ENCODE results near the gene PWP2.
"Not testable (repeated sequence)": the region's sequence is repeated elsewhere in the genome, so short reads cannot be mapped to it uniquely, and the experiment has no call there.

PWP2 gene

DNA sequence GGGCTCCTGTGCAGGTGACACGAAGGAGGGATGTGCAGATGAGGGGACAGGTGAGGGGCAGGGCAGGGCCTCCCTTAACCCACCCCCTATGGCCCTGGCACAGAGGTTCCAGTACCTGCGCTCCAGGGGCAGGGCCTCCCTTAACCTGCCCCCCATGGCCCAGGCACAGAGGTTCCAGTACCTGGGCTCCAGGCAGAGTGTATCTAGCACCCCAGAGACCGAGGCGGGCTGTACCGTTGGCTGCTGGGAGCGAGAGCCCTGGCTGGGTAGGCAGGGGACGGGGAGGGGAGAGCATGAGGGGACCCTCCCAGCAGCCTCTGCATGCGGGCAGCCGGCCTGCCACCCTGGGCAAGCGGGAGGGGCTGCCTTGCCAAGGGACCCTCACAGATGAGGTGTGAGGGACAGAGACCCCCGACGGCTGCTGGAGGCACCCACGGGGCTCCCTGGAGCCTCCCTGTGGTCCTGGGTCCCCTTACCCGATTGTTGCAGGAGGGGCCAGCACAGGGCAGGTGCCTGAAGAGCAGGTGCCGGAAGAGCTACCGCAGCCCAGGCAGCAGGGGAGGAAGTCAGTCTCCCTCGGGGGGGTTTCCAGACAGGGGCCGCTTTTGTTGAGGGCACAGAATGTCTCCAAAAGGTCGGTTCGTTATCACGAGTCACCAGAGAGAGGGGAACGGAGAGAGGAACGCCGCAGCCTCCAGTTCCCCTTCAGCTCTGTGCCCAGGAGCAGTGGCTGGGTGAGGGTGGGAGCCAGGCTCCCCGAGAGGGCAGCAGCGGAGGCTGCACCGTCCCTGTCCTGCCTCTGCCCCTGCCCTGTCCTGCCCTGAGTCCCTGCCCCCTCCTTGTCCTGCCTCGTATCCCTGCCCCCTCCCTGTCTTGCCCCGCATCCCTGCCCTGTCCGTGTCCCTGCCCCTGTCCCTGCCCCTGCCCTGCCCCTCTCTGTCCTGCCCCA is 52.4 kb downstream of the PWP2 start:
- in situ Hi-C loops (cut with HindIII; ENCODE audit: low sequenced_read_pairs): not testable (repeated sequence)

DNA sequence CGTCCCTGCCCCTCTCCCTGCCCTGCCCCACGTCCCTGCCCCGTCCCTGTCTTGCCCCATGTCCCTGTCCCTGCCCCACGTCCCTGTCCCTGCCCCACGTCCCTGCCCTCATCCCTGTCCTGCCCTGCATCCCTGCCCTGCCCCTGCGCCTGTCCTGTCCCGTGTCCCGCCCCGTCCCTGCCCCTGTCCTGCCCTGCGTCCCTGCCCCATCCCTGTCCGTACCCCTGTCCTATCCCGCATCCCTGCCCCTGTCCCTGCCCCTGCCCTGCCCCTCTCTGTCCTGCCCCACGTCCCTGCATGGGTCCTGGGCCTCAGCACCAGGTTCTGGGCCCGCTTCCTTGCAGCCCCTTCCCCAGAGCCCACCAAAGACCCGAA is 53.1 kb downstream of the PWP2 start:
- in situ Hi-C loops (cut with HindIII; ENCODE audit: low sequenced_read_pairs): not testable (repeated sequence)

DNA sequence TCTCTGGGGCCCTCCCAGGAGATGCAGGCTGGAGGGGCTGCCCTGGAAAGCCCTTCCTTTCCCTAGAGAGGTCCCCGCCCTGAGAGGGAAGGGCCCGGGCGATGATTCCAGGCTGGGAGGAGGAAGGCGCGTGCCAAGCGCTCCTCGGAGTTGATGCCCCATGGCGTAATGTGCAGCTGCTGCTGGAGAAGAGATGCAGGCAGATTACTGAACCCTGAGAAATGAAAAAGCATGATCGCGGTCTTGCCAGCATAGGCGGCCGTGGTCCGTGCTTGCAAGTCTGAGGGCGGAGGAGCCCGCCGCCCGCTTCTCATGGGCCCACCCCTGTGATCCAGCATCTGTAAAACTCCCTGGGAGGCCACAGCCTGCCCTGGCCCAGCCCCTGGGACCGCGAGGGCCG is 53.6 kb downstream of the PWP2 start:
- in situ Hi-C loops (cut with HindIII; ENCODE audit: low sequenced_read_pairs): not testable (repeated sequence)

DNA sequence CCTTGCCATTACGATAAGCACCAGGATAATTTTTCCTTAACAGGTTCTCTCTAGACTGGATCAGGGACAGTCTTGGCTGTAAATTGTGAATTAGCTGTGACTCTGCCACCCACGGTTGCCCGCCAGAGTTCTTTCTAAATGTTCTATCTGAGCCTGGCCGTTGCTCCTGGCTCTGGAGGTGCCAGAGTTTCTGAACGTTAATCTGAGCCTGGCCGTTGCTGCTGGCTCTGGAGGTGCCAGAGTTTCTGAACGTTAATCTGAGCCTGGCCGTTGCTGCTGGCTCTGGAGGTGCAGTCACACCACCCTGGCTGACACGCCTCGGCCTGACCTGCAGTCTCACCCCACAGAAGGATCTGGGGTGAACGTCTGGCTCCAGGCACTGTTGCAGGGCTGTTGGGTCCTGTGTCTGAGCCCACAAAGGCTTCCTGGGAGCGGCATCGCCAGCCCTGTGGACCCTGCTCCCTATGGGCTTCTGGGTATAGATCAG is 56.0 kb downstream of the PWP2 start:
- in situ Hi-C loops (cut with HindIII; ENCODE audit: low sequenced_read_pairs): not testable (repeated sequence)

GRCh38 chr21:44165933-44166332 is 58.7 kb downstream of the PWP2 start:
- in situ Hi-C loops (cut with HindIII; ENCODE audit: low sequenced_read_pairs): not testable (repeated sequence)

GRCh38 chr21:44167527-44167926 is 60.3 kb downstream of the PWP2 start:
- in situ Hi-C loops (cut with HindIII; ENCODE audit: low sequenced_read_pairs): not testable (repeated sequence)

DNA sequence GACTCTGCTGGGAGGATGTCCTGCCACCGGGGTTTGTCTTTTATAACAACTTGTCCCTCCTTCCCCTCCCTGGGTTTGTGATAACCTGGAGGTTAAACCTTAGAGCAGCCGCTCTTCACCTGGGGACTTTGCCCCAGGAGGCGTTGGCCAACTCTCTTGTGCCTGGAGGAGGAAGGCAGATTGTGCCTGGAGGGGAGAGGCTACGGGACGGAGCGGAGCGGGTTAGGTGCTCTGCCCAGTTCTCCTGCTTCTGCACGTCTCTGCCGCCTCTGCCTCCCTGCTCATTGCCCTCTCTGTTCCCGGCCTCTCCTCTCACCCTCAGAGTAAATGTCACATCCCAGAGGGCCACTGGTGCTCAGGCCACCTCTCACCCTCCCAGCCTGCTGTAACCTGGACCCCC is 63.1 kb downstream of the PWP2 start:
- in situ Hi-C loops (cut with HindIII; ENCODE audit: low sequenced_read_pairs): not testable (repeated sequence)

GRCh38 chr21:44170863-44171262 is 63.7 kb downstream of the PWP2 start:
- in situ Hi-C loops (cut with HindIII; ENCODE audit: low sequenced_read_pairs): not testable (repeated sequence)

DNA sequence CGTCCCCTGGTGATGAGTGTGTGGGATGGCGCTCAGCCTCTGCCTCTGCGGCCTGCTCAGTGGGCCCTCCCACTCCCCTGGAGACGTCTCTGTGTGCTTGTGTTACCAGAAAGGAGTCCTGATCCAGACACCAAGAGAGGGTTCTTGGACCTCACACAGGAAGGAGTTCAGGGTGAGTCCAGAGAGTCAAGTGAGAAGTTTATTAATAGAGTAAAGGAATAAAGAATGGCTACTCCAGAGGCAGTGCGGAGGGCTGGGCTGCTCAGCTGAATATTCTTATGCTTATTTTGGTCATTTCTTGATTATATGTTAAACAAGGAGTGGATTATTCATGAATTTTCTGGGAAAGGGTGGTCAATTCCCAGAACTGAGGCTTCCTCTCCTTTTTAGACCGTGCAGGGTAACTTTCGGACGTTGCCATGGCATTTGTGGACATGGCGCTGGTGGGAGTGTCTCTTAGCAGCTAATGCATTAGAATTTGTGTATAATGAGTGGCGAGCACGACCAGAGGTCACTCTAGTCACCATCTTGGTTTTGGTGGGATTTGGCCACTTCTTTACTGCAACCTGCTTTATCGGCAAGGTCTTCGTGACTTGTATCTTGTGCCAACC is 64.9 kb downstream of the PWP2 start:
- in situ Hi-C loops (cut with HindIII; ENCODE audit: low sequenced_read_pairs): not testable (repeated sequence)

- in situ Hi-C loops (cut with HindIII; ENCODE audit: low sequenced_read_pairs): not testable (repeated sequence)
Measured at GRCh38 chr21:44172741-44173140, 65.5 kb downstream of the PWP2 start.

DNA sequence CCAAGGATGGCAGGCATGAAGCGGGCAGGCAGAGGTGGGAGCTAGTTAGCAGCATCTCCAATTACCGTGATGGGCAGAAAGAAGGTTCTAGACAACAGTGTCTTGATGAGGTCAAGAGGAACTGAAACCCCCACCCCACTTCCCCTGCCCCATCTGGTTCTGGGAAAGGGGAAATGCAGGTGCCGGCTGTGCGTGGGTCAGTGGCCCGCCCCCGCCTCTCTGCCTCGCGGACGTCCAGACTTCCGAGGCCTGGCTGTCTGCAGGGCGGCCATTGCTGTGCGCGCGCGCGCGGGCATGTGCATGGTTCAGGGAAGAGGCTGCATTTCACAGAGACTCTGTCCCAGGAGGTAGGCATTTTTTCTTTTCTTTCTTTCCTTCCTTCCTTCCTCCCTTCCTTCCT is 68.0 kb downstream of the PWP2 start:
- in situ Hi-C loops (cut with HindIII; ENCODE audit: low sequenced_read_pairs): not testable (repeated sequence)

DNA sequence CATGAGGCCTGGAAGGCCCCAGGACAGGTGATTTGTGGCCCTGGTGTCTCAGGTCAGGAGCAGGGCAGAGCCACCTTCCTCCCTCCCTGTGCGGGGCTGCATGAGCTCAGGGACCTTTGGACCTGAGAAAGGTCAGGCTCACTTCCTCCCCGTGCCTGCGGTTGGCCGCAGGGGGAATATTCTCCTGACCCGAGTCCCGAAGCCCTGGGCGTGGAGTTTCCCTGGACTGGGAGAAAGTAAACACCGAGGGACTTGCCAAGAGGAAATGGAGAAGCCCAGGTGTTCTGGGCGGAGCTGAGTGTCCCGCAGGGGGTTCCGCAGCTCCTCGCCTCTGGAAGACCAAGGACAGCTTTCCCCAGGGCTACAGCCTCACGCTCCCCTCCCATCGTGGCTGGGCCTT is 68.9 kb downstream of the PWP2 start:
- in situ Hi-C loops (cut with HindIII; ENCODE audit: low sequenced_read_pairs): not testable (repeated sequence)

Measured in endothelial cell of hepatic sinusoid (primary cell).